Nephron (organoid): Measurements from ENCODE around the gene PAX7.

ENCODE experiments used
- H3K27ac Mint-ChIP-seq, 3 experiments: 2 replicates each; pipeline ENCODE4 v1.8.0; 2020; ENCODE audit warnings: mixed read lengths in 3 of 3, mild to moderate bottlenecking in 2 of 3, moderate library complexity in 1 of 3
- H3K27me3 Mint-ChIP-seq: 2 replicates; pipeline ENCODE4 v1.8.0; 2021; ENCODE audit warnings: low read depth, mild to moderate bottlenecking, moderate library complexity, mixed read lengths
- H3K36me3 Mint-ChIP-seq: 2 replicates; pipeline ENCODE4 v1.8.0; 2020; ENCODE audit warnings: low read depth, mixed read lengths
- H3K4me1 Mint-ChIP-seq: 2 replicates; pipeline ENCODE4 v1.8.0; 2020; ENCODE audit warnings: mixed read lengths
- H3K4me3 Mint-ChIP-seq, 3 experiments: 2 replicates each; pipeline ENCODE4 v1.8.0; 2020; ENCODE audit warnings: mild to moderate bottlenecking in 3 of 3, mixed read lengths in 3 of 3, moderate library complexity in 2 of 3
- H3K9me3 Mint-ChIP-seq: 2 replicates; pipeline ENCODE4 v1.8.0; 2020; ENCODE audit warnings: mixed read lengths
- CTCF ChIP-seq, 3 experiments: fragments of 200-600 bp; sonication (generic); IDR thresholded peaks; one replicate each; pipeline ENCODE4 v1.5.0; 2021; ENCODE audit warnings: antibody characterized with exemption in 3 of 3; ENCODE audit not compliant: unreplicated experiment in 3 of 3

Gene PAX7

GRCh38 chr1:18603212-18603852, 27.3 kb upstream of the PAX7 start:
- Mint-ChIP-seq H3K4me3 (no peak overlapping the region), H3K27ac (no peak overlapping the region), H3K27me3 (peaks cover 75% of the 10 kb centered on the region), H3K9me3 (no peaks in the 10 kb centered on the region), H3K4me1 (peaks cover 13% of the 10 kb centered on the region), H3K36me3 (no peaks in the 10 kb centered on the region)
- no peak for TF ChIP-seq CTCF (IDR thresholded peaks at IDR 0.05; ENCODE audit: unreplicated experiment in 3 of 3)

GRCh38 chr1:18606443-18607288, 24.0 kb upstream of the PAX7 start:
- H3K27me3 Mint-ChIP-seq: peaks cover 78% of the 10 kb centered on the region
- H3K36me3 Mint-ChIP-seq: no peaks in the 10 kb centered on the region
- no peak overlapping the region for H3K27ac Mint-ChIP-seq
- TF ChIP-seq CTCF (IDR thresholded peaks at IDR 0.05; ENCODE audit: unreplicated experiment in 3 of 3): no peak
- H3K9me3 Mint-ChIP-seq: no peaks in the 10 kb centered on the region
- peaks cover 2% of the 10 kb centered on the region for H3K4me1 Mint-ChIP-seq
- no peak overlapping the region for H3K4me3 Mint-ChIP-seq

- Mint-ChIP-seq H3K4me1 (peaks cover 6% of the 10 kb centered on the region), H3K9me3 (no peaks in the 10 kb centered on the region), H3K4me3 (no peak overlapping the region), H3K36me3 (no peaks in the 10 kb centered on the region), H3K27ac (no peak overlapping the region), H3K27me3 (peaks cover 78% of the 10 kb centered on the region)
- TF ChIP-seq CTCF (IDR thresholded peaks at IDR 0.05; ENCODE audit: unreplicated experiment in 3 of 3): no peak
These were observed 23.3 kb upstream of the PAX7 start for GRCh38 chr1:18607289-18607760.

- peaks cover 6% of the 10 kb centered on the region for H3K4me1 Mint-ChIP-seq
- H3K4me3 Mint-ChIP-seq: no peak overlapping the region
- H3K36me3 Mint-ChIP-seq: no peaks in the 10 kb centered on the region
- no peak overlapping the region for H3K27ac Mint-ChIP-seq
- no peaks in the 10 kb centered on the region for H3K9me3 Mint-ChIP-seq
- H3K27me3 Mint-ChIP-seq: peaks cover 76% of the 10 kb centered on the region
- no peak for TF ChIP-seq CTCF (IDR thresholded peaks at IDR 0.05; ENCODE audit: unreplicated experiment in 3 of 3)
These were observed 22.1 kb upstream of the PAX7 start for GRCh38 chr1:18608534-18608933.

GRCh38 chr1:18611311-18611710, 19.3 kb upstream of the PAX7 start:
- no peak overlapping the region for H3K4me3 Mint-ChIP-seq
- H3K27me3 Mint-ChIP-seq: peaks cover 81% of the 10 kb centered on the region
- no peaks in the 10 kb centered on the region for H3K36me3 Mint-ChIP-seq
- no peak for TF ChIP-seq CTCF (IDR thresholded peaks at IDR 0.05; ENCODE audit: unreplicated experiment in 3 of 3)
- H3K9me3 Mint-ChIP-seq: no peaks in the 10 kb centered on the region
- no peak overlapping the region for H3K27ac Mint-ChIP-seq
- peaks cover 6% of the 10 kb centered on the region for H3K4me1 Mint-ChIP-seq
